Natural killer cell treated with Interleukin-12 subunit alpha and Interleukin-12 subunit beta and Interleukin-15 and Interleukin-18, amount 100 ng/mL, for 72 hours (primary cell): ENCODE measurements around the gene USP24. TPM values are rescaled to one million over a fixed set of nuclear protein-coding genes. Genes with fewer than 3 reads are reported as not detected.

Source experiments
- ATAC-seq, 2 donors: fragments of 150-1000 bp; cut with Tn5 transposase in 1 of 2; sonication (Bioruptor Pico), chemical (Tn5 transposase) in 1 of 2; 2 replicates each; pipeline ENCODE4 v1.10.0; 2021
- DNase-seq: peaks from one replicate; pipeline ENCODE4 v3.0.0; 2022; ENCODE audit warnings: low spot score
- H3K27ac Mint-ChIP-seq, 2 donors: 1 replicate in 1 of 2; 2 replicates in 1 of 2; pipeline ENCODE4 v1.8.0; 2022; ENCODE audit warnings: mixed read lengths in 2 of 2, mild to moderate bottlenecking in 1 of 2, moderate library complexity in 1 of 2
- H3K27me3 Mint-ChIP-seq, 2 donors: 1 replicate in 1 of 2; 2 replicates in 1 of 2; pipeline ENCODE4 v1.8.0; 2022; ENCODE audit warnings: mixed read lengths in 2 of 2
- H3K36me3 Mint-ChIP-seq: one replicate; pipeline ENCODE4 v1.8.0; 2022; ENCODE audit warnings: mixed read lengths
- H3K4me1 Mint-ChIP-seq, 2 donors: 1 replicate in 1 of 2; 2 replicates in 1 of 2; pipeline ENCODE4 v1.8.0; 2022; ENCODE audit warnings: low read depth in 2 of 2, mixed read lengths in 2 of 2, mild to moderate bottlenecking in 1 of 2
- H3K4me3 Mint-ChIP-seq: one replicate; pipeline ENCODE4 v1.8.0; 2022; ENCODE audit warnings: mixed read lengths
- H3K9me3 Mint-ChIP-seq: 2 replicates; pipeline ENCODE4 v1.8.0; 2022; ENCODE audit warnings: mixed read lengths
- total RNA-seq, 2 donors: library from RNA; stranded (reverse); gene quantifications; one replicate each; pipeline ENCODE4 v1.2.3, GENCODE V29; 2022

Gene USP24
- total RNA-seq, 2 donors from 2014 or later: 66.8 to 83.1 TPM

- Mint-ChIP-seq H3K27me3 (no peaks in the 10 kb centered on the region), H3K4me1 (peaks cover 36 to 41% of the 10 kb centered on the region in 2 donors), H3K36me3 (peaks cover 9% of the 10 kb centered on the region), H3K4me3 (no peak overlapping the region), H3K9me3 (peaks cover 5% of the 10 kb centered on the region), H3K27ac (peak overlapping the region; percentile 2 to 24)
- DNase-seq (no peak), ATAC-seq (peak in 1 of 2 donors; percentile 38)
These were observed 35.9 kb downstream of the USP24 start for GRCh38 chr1:55179177-55179835.

GRCh38 chr1:55172687-55173086, 42.5 kb downstream of the USP24 start:
- no peak for ATAC-seq
- Mint-ChIP-seq H3K36me3 (peaks cover 19% of the 10 kb centered on the region), H3K27ac (no peak overlapping the region), H3K27me3 (no peaks in the 10 kb centered on the region), H3K4me3 (no peak overlapping the region), H3K9me3 (no peaks in the 10 kb centered on the region), H3K4me1 (peaks cover 21 to 24% of the 10 kb centered on the region in 2 donors)
- DNase-seq: no peak

GRCh38 chr1:55172272-55172671, 42.9 kb downstream of the USP24 start:
- H3K9me3 Mint-ChIP-seq: no peaks in the 10 kb centered on the region
- H3K4me3 Mint-ChIP-seq: no peak overlapping the region
- peaks cover 21 to 25% of the 10 kb centered on the region in 2 donors for H3K4me1 Mint-ChIP-seq
- H3K27ac Mint-ChIP-seq: no peak overlapping the region
- H3K27me3 Mint-ChIP-seq: no peaks in the 10 kb centered on the region
- DNase-seq (no peak), ATAC-seq (no peak)
- H3K36me3 Mint-ChIP-seq: peaks cover 22% of the 10 kb centered on the region

- no peak for ATAC-seq
- H3K4me3 Mint-ChIP-seq: no peak overlapping the region
- no peaks in the 10 kb centered on the region for H3K27me3 Mint-ChIP-seq
- peaks cover 21 to 27% of the 10 kb centered on the region in 2 donors for H3K4me1 Mint-ChIP-seq
- peak overlapping the region in 1 of 2 donors; percentile 24 for H3K27ac Mint-ChIP-seq
- H3K9me3 Mint-ChIP-seq: no peaks in the 10 kb centered on the region
- no peak for DNase-seq
- H3K36me3 Mint-ChIP-seq: peaks cover 22% of the 10 kb centered on the region
These were observed 43.5 kb downstream of the USP24 start for GRCh38 chr1:55171694-55172093.

GRCh38 chr1:55170426-55170825, 44.7 kb downstream of the USP24 start:
- no peaks in the 10 kb centered on the region for H3K9me3 Mint-ChIP-seq
- DNase-seq (no peak), ATAC-seq (no peak)
- peak overlapping the region in 1 of 2 donors; percentile 7 for H3K27ac Mint-ChIP-seq
- H3K4me3 Mint-ChIP-seq: no peak overlapping the region
- H3K4me1 Mint-ChIP-seq: peaks cover 21 to 27% of the 10 kb centered on the region in 2 donors
- no peaks in the 10 kb centered on the region for H3K27me3 Mint-ChIP-seq
- H3K36me3 Mint-ChIP-seq: peaks cover 22% of the 10 kb centered on the region

- Mint-ChIP-seq H3K27ac (peak overlapping the region; percentile 1 to 22), H3K4me1 (peaks cover 29% of the 10 kb centered on the region in 2 donors), H3K9me3 (no peaks in the 10 kb centered on the region), H3K4me3 (no peak overlapping the region), H3K27me3 (no peaks in the 10 kb centered on the region), H3K36me3 (peaks cover 31% of the 10 kb centered on the region)
- DNase-seq: no peak
- no peak for ATAC-seq
These were observed 46.0 kb downstream of the USP24 start for GRCh38 chr1:55169126-55169525.

GRCh38 chr1:55168353-55168752, 46.8 kb downstream of the USP24 start:
- ATAC-seq (no peak), DNase-seq (no peak)
- Mint-ChIP-seq H3K9me3 (no peaks in the 10 kb centered on the region), H3K4me1 (peaks cover 29% of the 10 kb centered on the region in 2 donors), H3K27ac (peak overlapping the region; percentile 1 to 22), H3K27me3 (no peaks in the 10 kb centered on the region), H3K4me3 (no peak overlapping the region), H3K36me3 (peaks cover 35% of the 10 kb centered on the region)

GRCh38 chr1:55167224-55167871, 47.8 kb downstream of the USP24 start:
- H3K27ac Mint-ChIP-seq: peak overlapping the region; percentile 22 to 31
- H3K27me3 Mint-ChIP-seq: no peaks in the 10 kb centered on the region
- no peak overlapping the region for H3K4me3 Mint-ChIP-seq
- peaks cover 29% of the 10 kb centered on the region in 2 donors for H3K4me1 Mint-ChIP-seq
- ATAC-seq: no peak
- no peak for DNase-seq
- H3K9me3 Mint-ChIP-seq: no peaks in the 10 kb centered on the region
- H3K36me3 Mint-ChIP-seq: peaks cover 35% of the 10 kb centered on the region

GRCh38 chr1:55164906-55165305, 50.3 kb downstream of the USP24 start:
- Mint-ChIP-seq H3K36me3 (peaks cover 31% of the 10 kb centered on the region), H3K27me3 (no peaks in the 10 kb centered on the region), H3K9me3 (no peaks in the 10 kb centered on the region), H3K4me1 (peaks cover 23 to 27% of the 10 kb centered on the region in 2 donors), H3K4me3 (no peak overlapping the region), H3K27ac (peak overlapping the region in 1 of 2 donors; percentile 15)
- DNase-seq: no peak
- no peak for ATAC-seq

- Mint-ChIP-seq H3K36me3 (peaks cover 22% of the 10 kb centered on the region), H3K27me3 (no peaks in the 10 kb centered on the region), H3K9me3 (no peaks in the 10 kb centered on the region), H3K4me3 (no peak overlapping the region), H3K27ac (no peak overlapping the region), H3K4me1 (peaks cover 8 to 13% of the 10 kb centered on the region in 2 donors)
- DNase-seq (no peak), ATAC-seq (no peak)
These were observed 55.6 kb downstream of the USP24 start for GRCh38 chr1:55159571-55159970.

- Mint-ChIP-seq H3K9me3 (no peaks in the 10 kb centered on the region), H3K36me3 (peaks cover 23% of the 10 kb centered on the region), H3K4me1 (peaks cover 9 to 11% of the 10 kb centered on the region in 2 donors), H3K27ac (no peak overlapping the region), H3K27me3 (no peaks in the 10 kb centered on the region), H3K4me3 (no peak overlapping the region)
- ATAC-seq (no peak), DNase-seq (no peak)
These were observed 58.6 kb downstream of the USP24 start for GRCh38 chr1:55156608-55157007.

- peaks cover 28% of the 10 kb centered on the region for H3K36me3 Mint-ChIP-seq
- H3K4me3 Mint-ChIP-seq: no peak overlapping the region
- peaks cover 14 to 16% of the 10 kb centered on the region in 2 donors for H3K4me1 Mint-ChIP-seq
These were observed 59.1 kb downstream of the USP24 start for GRCh38 chr1:55156093-55156492.

GRCh38 chr1:55155522-55155921, 59.6 kb downstream of the USP24 start:
- no peaks in the 10 kb centered on the region for H3K27me3 Mint-ChIP-seq
- DNase-seq (no peak), ATAC-seq (no peak)
- H3K36me3 Mint-ChIP-seq: peaks cover 28% of the 10 kb centered on the region
- no peaks in the 10 kb centered on the region for H3K9me3 Mint-ChIP-seq
- peak overlapping the region in 1 of 2 donors; percentile 4 for H3K27ac Mint-ChIP-seq
- peaks cover 16 to 18% of the 10 kb centered on the region in 2 donors for H3K4me1 Mint-ChIP-seq
- H3K4me3 Mint-ChIP-seq: no peak overlapping the region

More at GRCh38 chr1:55156093-55156492, 59.1 kb downstream of the USP24 start:
- DNase-seq (no peak), ATAC-seq (no peak)
- no peaks in the 10 kb centered on the region for H3K27me3 Mint-ChIP-seq
- peak overlapping the region; percentile 4 to 12 for H3K27ac Mint-ChIP-seq
- H3K9me3 Mint-ChIP-seq: no peaks in the 10 kb centered on the region

- ATAC-seq (no peak), DNase-seq (no peak)
- Mint-ChIP-seq H3K4me3 (no peak overlapping the region), H3K36me3 (peaks cover 28% of the 10 kb centered on the region), H3K9me3 (no peaks in the 10 kb centered on the region), H3K4me1 (peaks cover 16 to 18% of the 10 kb centered on the region in 2 donors), H3K27ac (peak overlapping the region in 1 of 2 donors; percentile 16), H3K27me3 (no peaks in the 10 kb centered on the region)
These were observed 60.5 kb downstream of the USP24 start for GRCh38 chr1:55154616-55155015.
